GM19324 (cell line): ENCODE results near the gene LETM1.
"Not testable (repeated sequence)": the region's sequence is repeated elsewhere in the genome, so short reads cannot be mapped to it uniquely, and the experiment has no call there.

Experiments
- ATAC-seq: cut with Tn5 transposase; IDR thresholded peaks from one replicate; pipeline ENCODE4 v1.9.1; 2021; ENCODE audit warnings: mild to moderate bottlenecking, moderate library complexity; ENCODE audit not compliant: unreplicated experiment, low FRiP score

LETM1 gene

DNA sequence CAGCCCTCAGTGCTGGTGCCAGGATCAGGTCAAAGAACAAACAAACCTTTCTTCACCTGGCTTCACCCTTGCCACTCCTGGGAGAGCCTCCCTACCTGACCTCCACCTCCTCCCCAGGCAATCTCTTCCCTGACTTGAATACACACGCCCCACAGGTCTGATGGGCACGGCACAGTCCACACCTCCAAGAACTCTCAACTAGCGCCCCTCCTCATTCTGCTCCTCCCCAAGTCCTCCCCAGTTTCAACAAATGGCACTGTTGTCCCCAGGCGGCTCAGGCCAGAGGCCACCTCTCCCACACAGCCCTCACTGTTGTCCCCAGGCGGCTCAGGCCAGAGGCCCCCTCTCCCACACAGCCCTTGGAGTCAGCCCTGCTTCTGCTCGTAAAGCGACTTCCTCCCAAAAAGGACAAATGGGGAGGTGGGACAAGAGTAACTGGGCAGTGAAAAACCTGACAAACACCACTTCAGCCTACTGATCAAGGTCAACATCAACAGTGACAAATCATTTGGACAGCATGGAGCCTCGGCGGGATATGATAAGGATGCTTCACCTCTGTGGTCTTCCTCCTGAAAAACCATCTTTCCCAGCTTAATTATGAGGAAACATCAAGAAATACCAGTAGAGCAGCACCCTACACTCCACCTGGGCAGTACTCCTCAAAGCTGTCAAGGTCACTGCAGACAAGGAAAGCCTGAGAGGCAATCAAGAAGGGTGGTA is 2.9 kb downstream of the LETM1 start:
- ATAC-seq, result no peak

- ATAC-seq, result no peak
Measured at GRCh38 chr4:1851575-1852410, 4.2 kb downstream of the LETM1 start.

- ATAC-seq, result no peak
Measured at GRCh38 chr4:1851160-1851559, 4.8 kb downstream of the LETM1 start.

DNA sequence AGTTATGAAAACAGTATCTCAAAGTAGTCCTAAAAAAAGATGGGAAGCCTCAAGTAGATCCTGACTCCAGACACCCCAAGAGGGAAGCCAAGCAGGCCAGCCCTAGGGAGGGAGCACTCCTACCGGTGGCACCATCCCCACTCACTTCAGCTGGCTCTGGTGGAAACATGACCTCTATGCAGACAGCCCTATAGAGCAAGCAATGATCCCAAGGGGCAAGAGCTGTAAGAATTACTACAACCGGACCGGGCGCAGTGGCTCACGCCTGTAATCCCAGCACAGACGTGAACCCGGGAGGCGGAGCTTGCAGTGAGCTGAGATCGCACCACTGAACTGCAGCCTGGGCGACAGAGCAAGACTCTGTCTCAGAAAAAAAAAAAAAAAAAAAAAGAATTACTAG is 5.7 kb downstream of the LETM1 start:
- no peak for ATAC-seq

- ATAC-seq, result no peak
Measured at GRCh38 chr4:1846580-1846979, 9.4 kb downstream of the LETM1 start.

DNA sequence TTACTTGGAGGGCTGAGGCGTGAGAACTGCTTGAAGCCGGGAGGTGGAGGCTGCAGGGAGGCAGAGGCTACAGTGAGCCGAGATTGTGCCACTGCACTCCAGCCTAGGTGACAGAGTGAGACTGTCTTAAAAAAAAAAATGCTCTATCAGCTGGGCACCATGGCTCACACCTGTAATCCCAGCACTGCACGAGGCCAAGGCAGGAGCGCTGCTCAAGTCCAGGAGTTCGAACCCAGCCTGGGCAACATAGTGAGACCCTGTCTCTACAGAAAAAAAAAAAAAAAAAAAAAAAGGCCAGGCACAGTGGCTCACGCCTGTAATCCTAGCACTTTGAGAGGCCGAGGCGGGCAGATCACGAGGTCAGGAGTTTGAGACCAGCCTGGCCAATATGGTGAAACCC is 11.3 kb downstream of the LETM1 start:
- not testable (repeated sequence) for ATAC-seq

- ATAC-seq, result no peak
Measured at GRCh38 chr4:1843852-1844251, 12.1 kb downstream of the LETM1 start.

GRCh38 chr4:1842993-1843448 is 12.9 kb downstream of the LETM1 start:
- ATAC-seq, result no peak

GRCh38 chr4:1842339-1842895 is 13.5 kb downstream of the LETM1 start:
- ATAC-seq, result no peak

DNA sequence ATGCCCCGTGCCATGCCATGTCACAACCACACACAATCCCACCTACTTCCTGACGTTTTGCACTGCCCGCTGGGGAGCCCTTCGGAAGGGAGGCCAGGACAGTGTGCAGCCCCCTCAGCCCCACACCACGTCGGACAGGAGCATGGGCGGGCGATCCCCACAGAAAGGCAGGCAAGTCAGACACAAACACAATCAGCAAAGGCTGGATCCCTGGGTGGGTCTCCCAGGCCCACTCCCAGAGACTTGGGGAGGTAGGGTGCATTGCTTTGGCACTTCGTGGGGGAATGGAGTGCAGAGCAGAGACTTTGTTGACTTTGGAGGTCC is 14.1 kb downstream of the LETM1 start:
- no peak for ATAC-seq

DNA sequence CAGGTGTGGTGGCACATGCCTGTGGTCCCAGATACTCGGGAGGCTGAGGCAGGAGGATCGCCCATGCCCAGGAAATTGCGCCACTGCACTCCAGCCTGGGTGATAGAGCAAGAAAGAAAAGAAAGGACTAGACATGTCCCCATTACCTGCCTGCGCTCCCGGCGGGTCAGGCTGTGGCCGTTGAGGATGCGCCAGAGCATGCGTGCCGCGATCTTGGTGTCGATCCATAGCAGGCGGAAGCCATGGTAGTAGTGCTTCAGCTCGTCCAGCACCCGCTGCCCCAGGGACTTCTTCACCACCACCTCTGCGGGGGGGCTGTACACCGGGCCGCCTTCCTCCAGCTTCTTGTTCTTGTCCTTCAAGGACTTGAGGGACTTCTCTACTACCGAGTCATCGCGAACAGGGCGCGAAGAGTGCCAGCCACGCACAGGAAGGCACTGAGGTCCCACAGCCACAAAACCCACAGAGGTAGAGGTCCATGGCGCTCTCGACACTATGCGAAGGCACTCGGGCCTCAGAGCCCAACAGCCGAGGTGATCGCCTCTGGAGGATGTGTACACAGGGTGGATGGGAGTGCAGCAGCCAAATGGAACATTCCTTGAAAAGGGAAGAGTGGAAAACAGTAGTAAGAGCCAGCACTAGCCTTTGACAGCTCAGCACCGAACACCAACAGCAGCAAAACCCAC is 14.6 kb downstream of the LETM1 start:
- no peak for ATAC-seq

DNA sequence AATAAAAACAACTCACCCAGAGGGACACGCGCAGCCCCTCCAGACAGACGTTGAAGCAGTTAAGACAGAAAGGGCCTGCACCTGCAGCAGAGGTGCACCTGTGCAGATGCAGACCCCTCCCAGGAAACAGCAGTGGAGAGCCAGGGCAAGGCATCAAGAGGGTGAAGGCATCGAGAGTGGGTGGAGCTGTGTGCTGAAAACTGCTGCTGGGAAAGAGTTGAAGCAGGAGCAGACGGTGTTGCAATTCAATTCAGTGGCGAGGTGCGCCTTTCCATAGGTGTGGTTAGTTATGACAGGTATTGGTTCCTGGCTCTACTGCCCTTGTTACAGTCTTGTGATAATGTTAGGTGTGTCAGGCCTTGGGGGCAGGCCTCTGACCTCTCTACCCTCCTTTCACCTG is 16.7 kb downstream of the LETM1 start:
- ATAC-seq, result no peak

DNA sequence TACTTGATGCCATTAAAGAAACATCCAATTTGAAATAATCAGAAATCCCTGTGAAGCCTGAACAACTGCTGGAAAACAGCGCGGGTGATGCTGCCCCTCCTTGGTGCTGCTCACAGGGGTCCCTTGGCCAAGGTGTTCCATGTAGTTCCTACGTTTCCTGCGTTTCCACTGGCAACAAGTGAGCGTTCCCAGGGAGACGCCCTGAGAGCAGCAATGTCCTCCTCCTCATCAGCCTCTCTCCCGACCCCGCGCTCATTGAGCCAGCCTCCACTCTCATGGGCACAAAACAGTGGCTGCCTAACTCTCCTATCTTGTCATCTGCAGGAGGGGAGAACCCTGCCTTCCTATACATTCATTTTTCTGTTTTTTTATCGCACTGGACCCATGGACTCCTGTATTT is 18.9 kb downstream of the LETM1 start:
- ATAC-seq, result no peak

DNA sequence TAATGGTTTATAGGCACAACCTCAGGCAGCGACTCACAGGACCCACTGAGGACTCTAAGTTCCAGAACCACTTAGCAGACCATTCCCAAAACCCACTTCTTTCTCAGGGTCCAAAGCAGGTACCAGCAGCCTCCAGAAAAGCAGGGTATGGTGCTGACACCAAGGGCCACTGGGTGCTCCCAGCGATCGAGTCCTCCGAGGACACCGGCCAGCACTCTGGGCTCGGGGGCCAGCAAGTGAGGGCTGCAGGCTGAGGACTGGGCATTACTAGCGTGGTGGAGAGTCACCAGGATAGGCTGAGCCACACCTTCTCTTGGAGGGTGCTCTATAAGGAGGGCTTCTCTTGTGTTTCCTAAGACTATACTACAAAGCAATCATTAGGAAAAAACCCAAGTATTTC is 19.3 kb downstream of the LETM1 start:
- no peak for ATAC-seq

DNA sequence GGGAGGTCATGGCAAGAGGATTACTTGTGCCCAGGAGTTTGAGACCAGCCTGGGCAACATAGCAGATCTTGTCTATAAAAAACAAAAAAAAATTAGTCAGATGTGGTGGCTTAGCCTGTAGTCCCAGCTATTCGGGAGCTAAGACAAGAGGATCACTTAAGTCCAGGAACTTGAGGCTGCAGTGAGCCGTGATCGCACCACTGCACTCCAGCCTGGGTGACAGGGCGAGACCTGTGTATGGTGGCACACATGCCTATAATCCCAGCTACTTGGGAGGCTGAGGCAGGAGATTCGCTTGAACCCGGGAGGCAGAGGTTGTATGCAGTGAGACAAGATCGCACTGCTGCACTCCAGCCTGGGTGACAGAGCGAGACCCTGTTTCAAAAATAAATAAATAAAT is 20.1 kb downstream of the LETM1 start:
- ATAC-seq, result not testable (repeated sequence)

DNA sequence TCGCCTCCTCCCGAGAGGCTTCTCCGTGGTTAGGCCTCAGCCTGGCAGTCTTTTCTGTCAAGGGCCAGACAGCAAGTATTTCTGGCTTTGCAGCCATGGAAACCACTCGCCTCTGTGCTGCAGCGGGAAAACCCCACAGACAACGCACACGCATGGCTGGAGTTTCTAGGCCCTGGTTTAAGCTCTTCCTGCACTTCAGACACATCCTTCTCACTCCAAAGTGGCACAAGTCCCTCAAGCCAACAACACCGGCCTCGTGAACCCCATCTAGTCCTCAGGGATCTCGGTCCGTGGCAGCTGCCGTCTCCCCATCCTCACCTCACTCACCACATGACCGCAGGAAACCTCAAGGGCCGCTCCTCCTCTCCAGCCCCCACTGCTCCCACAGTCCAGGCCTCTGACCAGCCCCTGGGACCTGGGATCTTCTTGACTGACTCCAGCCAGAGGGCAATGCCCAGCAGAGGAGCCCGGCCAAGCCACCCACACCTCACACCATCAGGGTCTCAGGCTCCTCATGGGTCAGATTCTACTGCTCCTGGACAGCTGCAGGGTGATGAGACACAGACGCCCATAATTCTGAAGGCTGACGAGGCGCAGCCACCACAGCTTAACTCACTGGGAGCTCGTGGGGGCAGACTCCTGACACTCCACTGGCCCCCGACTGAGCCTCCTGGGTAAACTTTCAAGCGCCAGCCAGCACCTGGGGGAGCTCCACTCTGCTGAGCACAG is 21.7 kb downstream of the LETM1 start:
- no peak for ATAC-seq

GRCh38 chr4:1833307-1834046 is 22.5 kb downstream of the LETM1 start:
- ATAC-seq, result no peak

- ATAC-seq, result no peak
Measured at GRCh38 chr4:1832690-1833089, 23.3 kb downstream of the LETM1 start.

DNA sequence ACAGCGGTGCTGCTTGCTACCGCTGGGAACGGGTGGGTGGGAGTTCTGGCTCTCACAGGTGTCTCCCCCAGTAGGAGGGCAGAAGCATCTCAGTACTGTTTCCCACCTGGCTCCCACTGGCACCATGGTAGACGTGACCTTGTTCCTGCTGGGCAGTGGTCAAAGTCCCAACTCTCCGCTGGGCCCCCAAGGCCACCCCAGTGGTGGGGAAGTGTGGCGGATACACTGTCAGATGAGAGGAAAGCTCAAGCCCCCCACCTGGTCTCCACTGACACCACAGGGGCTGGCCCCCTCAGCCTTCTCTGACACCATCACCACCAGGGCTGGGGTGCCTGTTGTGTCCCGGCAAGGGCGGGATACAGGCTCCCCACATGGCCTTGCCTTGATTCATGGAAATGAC is 24.6 kb downstream of the LETM1 start:
- ATAC-seq, result no peak
